Mesenchymal stem cell (in vitro differentiated cells and primary cell): ENCODE measurements around the gene MCF2L2.
A peak's percentile ranks its signal among the peaks of the same experiment; 100 is the strongest.

Experiments used
- DNase-seq: peaks from one replicate; pipeline ENCODE4 v3.0.0-alpha.2; 2013
- H2AFZ ChIP-seq: one replicate; pipeline ENCODE4 v1.6.1; 2013; ENCODE audit warnings: low read depth, mild to moderate bottlenecking, control low read depth, inconsistent platforms, low read length, moderate library complexity
- H2AK5ac ChIP-seq: 2 replicates; pipeline ENCODE4 v1.6.1; 2013; ENCODE audit warnings: low read length, moderate library complexity, mild to moderate bottlenecking, inconsistent platforms; ENCODE audit not compliant: severe bottlenecking
- H2BK120ac ChIP-seq: one replicate; pipeline ENCODE4 v1.6.1; 2013; ENCODE audit warnings: low read depth, mild to moderate bottlenecking, inconsistent platforms, low read length, moderate library complexity
- H2BK12ac ChIP-seq, 2 experiments: one replicate each; pipeline ENCODE4 v1.6.1; 2013; ENCODE audit warnings: inconsistent platforms in 2 of 2, low read length in 2 of 2, mild to moderate bottlenecking in 2 of 2, moderate library complexity in 2 of 2, control low read depth in 1 of 2
- H2BK15ac ChIP-seq: one replicate; pipeline ENCODE4 v1.6.1; 2013; ENCODE audit warnings: mild to moderate bottlenecking, low read depth, inconsistent platforms; ENCODE audit not compliant: poor library complexity, severe bottlenecking
- H2BK5ac ChIP-seq: 2 replicates; pipeline ENCODE4 v1.6.1; 2013; ENCODE audit warnings: low read depth, mild to moderate bottlenecking, low read length, control low read depth, inconsistent platforms; ENCODE audit not compliant: poor library complexity, severe bottlenecking
- H3K14ac ChIP-seq, 2 experiments: one replicate each; pipeline ENCODE4 v1.6.1; 2013; ENCODE audit warnings: inconsistent platforms in 2 of 2, low read length in 2 of 2, control low read depth in 1 of 2, mild to moderate bottlenecking in 1 of 2, moderate library complexity in 1 of 2
- H3K18ac ChIP-seq, 2 experiments: one replicate each; pipeline ENCODE4 v1.6.1; 2013; ENCODE audit warnings: inconsistent platforms in 2 of 2, low read length in 2 of 2, control low read depth in 1 of 2, low read depth in 1 of 2, mild to moderate bottlenecking in 1 of 2
- H3K23ac ChIP-seq, 2 experiments: one replicate each; pipeline ENCODE4 v1.6.1; 2013; ENCODE audit warnings: inconsistent platforms in 2 of 2, low read length in 2 of 2, mild to moderate bottlenecking in 2 of 2, moderate library complexity in 2 of 2, control low read depth in 1 of 2
- H3K27ac ChIP-seq: 2 replicates; pipeline ENCODE4 v1.5.1; 2013; ENCODE audit warnings: mild to moderate bottlenecking, moderate library complexity, low read length, control low read depth, inconsistent platforms; ENCODE audit not compliant: poor library complexity, severe bottlenecking
- H3K27me3 ChIP-seq, 2 experiments: 2 replicates each; pipeline versions ENCODE4 v1.6.1 to v1.7.0; 2013; ENCODE audit warnings: low read length in 2 of 2, mild to moderate bottlenecking in 2 of 2, moderate library complexity in 2 of 2, control low read depth in 1 of 2, inconsistent platforms in 1 of 2; ENCODE audit not compliant: control insufficient read depth in 1 of 2, insufficient read depth in 1 of 2
- H3K36me3 ChIP-seq, 2 experiments: 2 replicates each; pipeline versions ENCODE4 v1.6.1 to v1.7.0; 2013; ENCODE audit warnings: low read length in 2 of 2, control low read depth in 1 of 2, inconsistent platforms in 1 of 2, low read depth in 1 of 2, mild to moderate bottlenecking in 1 of 2; ENCODE audit not compliant: insufficient read depth in 2 of 2, control insufficient read depth in 1 of 2
- H3K4ac ChIP-seq, 2 experiments: one replicate each; pipeline ENCODE4 v1.6.1; 2013; ENCODE audit warnings: inconsistent platforms in 2 of 2, low read length in 2 of 2, mild to moderate bottlenecking in 2 of 2, moderate library complexity in 2 of 2, control low read depth in 1 of 2, low read depth in 1 of 2
- H3K4me1 ChIP-seq: 2 replicates; pipeline ENCODE4 v1.6.1; 2013; ENCODE audit warnings: low read depth, low read length, control low read depth; ENCODE audit not compliant: control insufficient read depth, insufficient read depth
- H3K4me2 ChIP-seq: 2 replicates; pipeline ENCODE4 v1.6.1; 2013; ENCODE audit warnings: low read length, mild to moderate bottlenecking, inconsistent platforms; ENCODE audit not compliant: poor library complexity, severe bottlenecking
- H3K4me3 ChIP-seq, 2 experiments: 2 replicates each; pipeline versions ENCODE4 v1.5.1 to v1.7.0; 2013; ENCODE audit warnings: low read length in 2 of 2, mild to moderate bottlenecking in 2 of 2, control low read depth in 1 of 2, low read depth in 1 of 2; ENCODE audit not compliant: insufficient read depth in 1 of 2
- H3K79me1 ChIP-seq: replicated peaks from 2 replicates; pipeline ENCODE4 v1.6.1; 2013; ENCODE audit warnings: mild to moderate bottlenecking, control low read depth, low read length, inconsistent platforms; ENCODE audit not compliant: poor library complexity, severe bottlenecking
- H3K9ac ChIP-seq: 2 replicates; pipeline ENCODE4 v1.7.0; 2013; ENCODE audit warnings: mild to moderate bottlenecking, low read length, moderate library complexity
- H3K9me3 ChIP-seq: 2 replicates; pipeline ENCODE4 v1.7.0; 2013; ENCODE audit warnings: mild to moderate bottlenecking, low read length; ENCODE audit not compliant: control insufficient read depth
- H4K8ac ChIP-seq: one replicate; pipeline ENCODE4 v1.6.1; 2013; ENCODE audit warnings: inconsistent platforms, mild to moderate bottlenecking, low read length, moderate library complexity
- H4K91ac ChIP-seq: one replicate; pipeline ENCODE4 v1.6.1; 2013; ENCODE audit warnings: mild to moderate bottlenecking, low read length, inconsistent platforms
- WGBS: methylation state at CpG from one replicate; pipeline ENCODE4 v1.1.7; 2013; ENCODE audit warnings: mixed read lengths; 5-methylcytosine and 5-hydroxymethylcytosine counted together

Gene MCF2L2

DNA sequence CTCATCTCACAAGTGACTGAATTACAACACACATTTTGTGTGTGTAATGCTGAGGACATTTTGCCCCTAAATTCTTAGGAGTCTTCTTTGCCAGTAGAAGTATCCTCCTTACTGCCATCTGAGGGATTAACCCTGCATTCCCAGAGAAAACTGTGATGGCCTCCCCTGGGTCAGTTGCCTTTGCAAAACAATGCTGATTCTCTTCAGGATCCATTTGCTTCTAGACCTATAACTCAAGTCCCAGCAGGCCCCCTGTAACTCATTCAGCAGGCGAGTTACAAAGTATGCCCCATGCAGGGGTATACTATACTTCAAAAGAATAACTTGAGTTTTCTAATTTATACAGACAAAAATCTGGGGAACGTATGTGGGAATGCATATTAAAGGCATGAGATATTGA, 6.6 kb upstream of the MCF2L2 start:
- Histone ChIP-seq H4K91ac (no peak overlapping the region), H3K4ac (no peak overlapping the region), H3K14ac (no peak overlapping the region), H3K9ac (no peak overlapping the region), H3K27me3 (peaks cover 40 to 48% of the 10 kb centered on the region in 2 experiments), H3K36me3 (no peaks in the 10 kb centered on the region), H3K4me2 (no peak overlapping the region), H2BK120ac (no peak overlapping the region), H3K4me3 (no peak overlapping the region), H4K8ac (no peak overlapping the region), H3K18ac (no peak overlapping the region), H3K9me3 (peaks cover 5% of the 10 kb centered on the region), H2AFZ (no peak overlapping the region), H2BK12ac (no peak overlapping the region), H2BK15ac (no peak overlapping the region), H3K79me1 (no peaks in the 10 kb centered on the region), H2BK5ac (no peak overlapping the region), H2AK5ac (no peak overlapping the region), H3K27ac (no peak overlapping the region), H3K23ac (no peak overlapping the region), H3K4me1 (no peaks in the 10 kb centered on the region)
- WGBS: 52% methylated on average over 1 of the region's 2 CpGs
- no peak for DNase-seq

DNA sequence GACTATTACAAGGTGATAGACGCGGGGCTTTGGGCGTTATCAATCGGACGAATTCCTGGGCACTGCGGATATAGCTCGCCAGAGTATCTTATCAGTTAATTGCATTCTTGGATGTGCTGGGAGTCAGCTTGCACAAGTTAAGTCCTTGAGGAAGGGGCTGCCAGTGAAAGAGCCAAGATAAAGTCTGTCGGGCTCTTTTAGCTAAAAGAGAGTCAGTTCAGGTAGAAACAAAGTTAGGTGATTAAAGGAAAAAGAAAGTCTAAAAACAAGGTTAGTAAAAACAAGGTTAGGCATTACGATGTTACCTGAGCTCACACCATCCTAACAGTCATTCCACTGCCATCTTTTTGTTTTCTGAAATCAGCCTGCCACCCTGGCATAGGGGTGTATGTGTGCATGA, 6.1 kb upstream of the MCF2L2 start:
- H3K4me2 ChIP-seq: no peak overlapping the region
- DNase-seq: no peak
- no peak overlapping the region for H3K9ac ChIP-seq
- H4K8ac ChIP-seq: no peak overlapping the region
- peaks cover under 1% of the 10 kb centered on the region for H3K9me3 ChIP-seq
- H2BK12ac ChIP-seq: no peak overlapping the region
- H2AFZ ChIP-seq: no peak overlapping the region
- H3K27me3 ChIP-seq: peaks cover 40 to 53% of the 10 kb centered on the region in 2 experiments
- no peak overlapping the region for H2BK120ac ChIP-seq
- H2BK15ac ChIP-seq: no peak overlapping the region
- H2AK5ac ChIP-seq: no peak overlapping the region
- no peak overlapping the region for H3K23ac ChIP-seq
- no peak overlapping the region for H3K27ac ChIP-seq
- H3K4me3 ChIP-seq: no peak overlapping the region
- H3K18ac ChIP-seq: no peak overlapping the region
- no peaks in the 10 kb centered on the region for H3K79me1 ChIP-seq
- H2BK5ac ChIP-seq: no peak overlapping the region
- no peak overlapping the region for H3K14ac ChIP-seq
- H3K4ac ChIP-seq: no peak overlapping the region
- WGBS: 7% methylated on average over 9 of the region's 9 CpGs
- no peaks in the 10 kb centered on the region for H3K4me1 ChIP-seq
- no peaks in the 10 kb centered on the region for H3K36me3 ChIP-seq
- H4K91ac ChIP-seq: no peak overlapping the region

DNA sequence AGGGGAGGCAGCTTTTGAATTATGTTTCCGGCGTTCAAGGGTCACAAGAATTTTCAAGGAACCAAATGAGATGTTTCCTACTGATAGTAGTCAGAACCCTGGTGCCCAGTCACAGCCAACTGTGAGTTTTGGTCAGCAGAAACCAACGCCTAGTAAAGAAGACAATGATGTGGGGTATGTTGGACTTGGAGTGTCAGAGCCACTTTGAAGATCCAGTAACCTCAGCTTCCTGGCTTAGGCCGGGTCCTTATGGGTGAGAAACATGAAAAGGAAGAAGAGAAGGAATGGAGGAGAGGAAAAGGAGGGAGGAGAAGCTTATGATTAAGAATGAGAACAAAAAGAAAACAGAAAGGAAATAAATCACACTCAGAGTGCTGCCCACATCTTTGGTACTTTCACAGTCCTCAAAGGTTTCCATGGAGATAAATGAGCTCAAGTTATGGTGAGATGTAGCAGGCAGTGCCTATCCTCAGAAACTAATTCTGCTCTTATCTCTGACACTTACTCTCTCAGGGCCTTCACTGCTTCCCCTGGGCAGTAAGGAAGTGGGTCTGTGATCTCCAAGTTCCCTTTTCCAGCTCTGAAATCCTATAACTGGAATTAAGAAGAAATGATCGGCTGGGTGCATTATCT, 2.0 kb upstream of the MCF2L2 start:
- Histone ChIP-seq H3K9ac (no peak overlapping the region), H3K79me1 (no peaks in the 10 kb centered on the region), H4K8ac (no peak overlapping the region), H3K23ac (no peak overlapping the region), H3K4me1 (peaks cover 11% of the 10 kb centered on the region), H3K18ac (no peak overlapping the region), H2BK15ac (no peak overlapping the region), H2BK5ac (no peak overlapping the region), H3K36me3 (no peaks in the 10 kb centered on the region), H3K4ac (no peak overlapping the region), H3K4me3 (no peak overlapping the region), H3K14ac (no peak overlapping the region), H2BK12ac (no peak overlapping the region), H2BK120ac (no peak overlapping the region), H2AFZ (no peak overlapping the region), H3K9me3 (no peaks in the 10 kb centered on the region), H3K27ac (no peak overlapping the region), H4K91ac (no peak overlapping the region), H3K27me3 (peaks cover 35 to 82% of the 10 kb centered on the region in 2 experiments), H2AK5ac (no peak overlapping the region), H3K4me2 (no peak overlapping the region)
- 68% methylated on average over 4 of the region's 5 CpGs for WGBS
- no peak for DNase-seq

DNA sequence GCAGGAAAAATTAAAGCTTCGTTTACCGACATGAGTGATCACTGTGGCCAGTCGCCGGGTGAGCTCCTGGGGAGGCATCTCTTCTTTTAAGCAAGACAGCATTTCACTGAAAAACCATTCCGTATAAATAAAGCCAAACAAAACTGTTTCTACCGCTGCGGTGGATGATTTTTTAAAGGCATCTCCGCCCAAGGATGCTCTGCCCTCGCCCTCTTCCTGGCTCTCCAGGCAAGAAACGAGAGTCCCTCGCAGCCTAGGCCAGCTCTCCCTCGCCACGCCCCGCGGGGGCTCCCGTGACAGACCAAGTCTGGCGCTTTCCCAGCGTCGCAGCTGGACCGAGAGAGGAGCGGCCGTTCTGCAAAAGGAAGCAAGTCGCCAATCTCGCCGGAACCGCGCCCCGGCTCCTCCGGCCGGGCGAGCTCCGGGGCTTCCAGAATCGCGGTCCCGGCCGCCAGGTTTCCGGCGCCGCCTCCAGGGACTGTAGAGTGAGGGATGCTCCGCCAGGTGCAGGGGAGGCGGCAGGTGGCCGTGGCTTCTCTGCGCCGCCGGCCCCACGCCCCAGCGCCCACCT, 458 bp downstream of the MCF2L2 start:
- no peak overlapping the region for H3K27ac ChIP-seq
- H2BK15ac ChIP-seq: peak overlapping the region; percentile 8
- no peak overlapping the region for H3K4ac ChIP-seq
- no peak overlapping the region for H2AK5ac ChIP-seq
- H2BK12ac ChIP-seq: no peak overlapping the region
- no peaks in the 10 kb centered on the region for H3K79me1 ChIP-seq
- no peak overlapping the region for H3K14ac ChIP-seq
- DNase-seq: peak; percentile 48
- no peak overlapping the region for H3K18ac ChIP-seq
- peak overlapping the region; percentile 72 for H2AFZ ChIP-seq
- H3K4me3 ChIP-seq: peak overlapping the region; percentile 69 to 78
- H3K9ac ChIP-seq: peak overlapping the region; percentile 53
- H3K4me1 ChIP-seq: peaks cover 11% of the 10 kb centered on the region
- H3K23ac ChIP-seq: no peak overlapping the region
- no peaks in the 10 kb centered on the region for H3K9me3 ChIP-seq
- no peak overlapping the region for H4K91ac ChIP-seq
- no peaks in the 10 kb centered on the region for H3K36me3 ChIP-seq
- H4K8ac ChIP-seq: no peak overlapping the region
- H3K4me2 ChIP-seq: peak overlapping the region; percentile 58
- H2BK120ac ChIP-seq: no peak overlapping the region
- peaks cover 25 to 78% of the 10 kb centered on the region in 2 experiments for H3K27me3 ChIP-seq
- H2BK5ac ChIP-seq: no peak overlapping the region
- under 1% methylated on average over 31 of the region's 47 CpGs for WGBS
